PC-9 (cell line): ENCODE data around the gene ATG4D. TPM values are rescaled to one million over a fixed set of nuclear protein-coding genes. Genes with fewer than 3 reads are reported as not detected.

Experiments
- BruUV-seq: library from RNA; stranded (reverse); fragments of 400-500 nt; replicated peaks from 2 replicates; lab custom pipeline; 2021; lab: Mats Ljungman, UMichigan
- CTCF ChIA-PET: fragments of 300-600 bp; sonication (Branson Sonifier 250); formaldehyde crosslinking; loops from one replicate; lab custom pipeline; 2022; ENCODE audit warnings: antibody characterized with exemption; lab: Charles Lee
- POLR2A ChIA-PET: fragments of 300-600 bp; sonication (Branson Sonifier 250); formaldehyde crosslinking; loops from one replicate; lab custom pipeline; 2022; ENCODE audit warnings: antibody characterized with exemption; ENCODE audit not compliant: unreplicated experiment; lab: Charles Lee
- DNase-seq, 2 experiments: peaks; one replicate each; pipeline versions ENCODE4 v3.0.0 to v3.0.0-alpha.2; 2015 to 2022; ENCODE audit warnings: mixed read lengths in 1 of 2
- H2AFZ ChIP-seq: fragments of 200-600 bp; sonication (generic); 2 replicates; pipeline ENCODE4 v1.8.1; 2017; ENCODE audit warnings: antibody characterized with exemption
- H3F3A ChIP-seq: fragments of 200-600 bp; sonication (generic); 2 replicates; pipeline ENCODE4 v1.8.1; 2017; ENCODE audit warnings: antibody characterized with exemption, mild to moderate bottlenecking, low read depth; ENCODE audit not compliant: insufficient read depth
- H3K27ac ChIP-seq: fragments of 200-600 bp; sonication (generic); 2 replicates; pipeline ENCODE4 v1.6.1; 2016; ENCODE audit warnings: mixed run types
- H3K27me3 ChIP-seq: fragments of 200-600 bp; sonication (generic); 2 replicates; pipeline ENCODE4 v1.6.1; 2016; ENCODE audit warnings: low read depth, mixed run types; ENCODE audit not compliant: insufficient read depth
- H3K36me3 ChIP-seq: fragments of 200-600 bp; sonication (generic); 2 replicates; pipeline ENCODE4 v1.6.1; 2016; ENCODE audit warnings: low read depth, mixed run types
- H3K4me1 ChIP-seq: fragments of 200-600 bp; sonication (generic); replicated peaks from 2 replicates; pipeline ENCODE4 v1.6.1; 2016; ENCODE audit warnings: mixed run types; ENCODE audit not compliant: insufficient read depth
- H3K4me2 ChIP-seq: fragments of 200-600 bp; sonication (generic); 2 replicates; pipeline ENCODE4 v1.6.1; 2017; ENCODE audit warnings: mixed run types
- H3K4me3 ChIP-seq: fragments of 200-600 bp; sonication (generic); 2 replicates; pipeline ENCODE4 v1.6.1; 2016; ENCODE audit warnings: mixed run types
- H3K79me2 ChIP-seq: fragments of 200-600 bp; sonication (generic); 2 replicates; pipeline ENCODE4 v1.6.1; 2017; ENCODE audit warnings: low read depth, mixed run types
- H3K9me2 ChIP-seq: fragments of 200-600 bp; sonication (generic); 2 replicates; pipeline ENCODE4 v1.8.1; 2017; ENCODE audit warnings: mild to moderate bottlenecking; ENCODE audit not compliant: insufficient read depth
- H3K9me3 ChIP-seq: fragments of 200-600 bp; sonication (generic); 2 replicates; pipeline ENCODE4 v1.8.1; 2016; ENCODE audit warnings: low read depth; ENCODE audit not compliant: insufficient read depth
- H4K20me1 ChIP-seq: fragments of 200-600 bp; sonication (generic); 2 replicates; pipeline ENCODE4 v1.8.1; 2017; ENCODE audit not compliant: insufficient read depth
- EZH2 ChIP-seq: fragments of 200-600 bp; sonication (generic); IDR thresholded peaks from 2 replicates; pipeline ENCODE4 v1.8.0; 2017; ENCODE audit warnings: antibody characterized with exemption, low read depth
- intact Hi-C: fragments of 100-400 bp; cut with micrococcal nuclease; formaldehyde crosslinking; loops from one replicate; pipeline ENCODE4 v1.10.0; 2022; ENCODE audit not compliant: unreplicated experiment
- total RNA-seq: library from RNA; stranded (reverse); gene quantifications from 2 replicates; pipeline ENCODE4 v1.2.3, GENCODE V29; 2021
- TF ChIP-seq, protein P1 (sequence below): fragments of 200-600 bp; sonication (generic); conservative IDR thresholded peaks from 2 replicates; pipeline ENCODE4 v1.6.1; 2017; ENCODE audit warnings: mixed run types, antibody characterized with exemption, mild to moderate bottlenecking, moderate library complexity

ATG4D gene
- total RNA-seq, 1 experiment from 2014 or later, result 40.2 TPM

GRCh38 chr19:10586396-10586795 lies 42.7 kb downstream of the ATG4D start:
- POLR2A ChIA-PET, result interaction anchor here (0.6 kb wide), 2 partner anchors 16 to 58 kb away, joined by 17 to 29 read pairs; no protein-coding TSS in a partner anchor
- peaks cover 16% of the 10 kb centered on the region for H3K79me2 ChIP-seq
- peak overlapping the region; percentile 58 for H3K27ac ChIP-seq
- intact Hi-C loops, result loop anchor here (2.0 kb wide), 2 partner anchors 16 to 38 kb away; partner anchors contain the start of gene SLC44A2
- H4K20me1 ChIP-seq, result no peaks in the 10 kb centered on the region
- peaks cover 8% of the 10 kb centered on the region; the same call in 1 of the 2 replicates for H3K36me3 ChIP-seq
- H3K4me2 ChIP-seq, result peak overlapping the region; percentile 87
- peak overlapping the region; percentile 90 for H2AFZ ChIP-seq
- no peaks in the 10 kb centered on the region for H3K27me3 ChIP-seq
- H3K4me1 ChIP-seq, result peaks cover 8% of the 10 kb centered on the region; the same call in 1 of the 2 replicates
- H3K9me3 ChIP-seq, result no peaks in the 10 kb centered on the region
- TF ChIP-seq, protein P1, sequence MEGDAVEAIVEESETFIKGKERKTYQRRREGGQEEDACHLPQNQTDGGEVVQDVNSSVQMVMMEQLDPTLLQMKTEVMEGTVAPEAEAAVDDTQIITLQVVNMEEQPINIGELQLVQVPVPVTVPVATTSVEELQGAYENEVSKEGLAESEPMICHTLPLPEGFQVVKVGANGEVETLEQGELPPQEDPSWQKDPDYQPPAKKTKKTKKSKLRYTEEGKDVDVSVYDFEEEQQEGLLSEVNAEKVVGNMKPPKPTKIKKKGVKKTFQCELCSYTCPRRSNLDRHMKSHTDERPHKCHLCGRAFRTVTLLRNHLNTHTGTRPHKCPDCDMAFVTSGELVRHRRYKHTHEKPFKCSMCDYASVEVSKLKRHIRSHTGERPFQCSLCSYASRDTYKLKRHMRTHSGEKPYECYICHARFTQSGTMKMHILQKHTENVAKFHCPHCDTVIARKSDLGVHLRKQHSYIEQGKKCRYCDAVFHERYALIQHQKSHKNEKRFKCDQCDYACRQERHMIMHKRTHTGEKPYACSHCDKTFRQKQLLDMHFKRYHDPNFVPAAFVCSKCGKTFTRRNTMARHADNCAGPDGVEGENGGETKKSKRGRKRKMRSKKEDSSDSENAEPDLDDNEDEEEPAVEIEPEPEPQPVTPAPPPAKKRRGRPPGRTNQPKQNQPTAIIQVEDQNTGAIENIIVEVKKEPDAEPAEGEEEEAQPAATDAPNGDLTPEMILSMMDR, result no peak
- no peak for TF ChIP-seq EZH2
- peaks cover 33% of the 10 kb centered on the region; the same call in 1 of the 2 replicates for H3F3A ChIP-seq
- BruUV-seq, result no TSS peak
- DNase-seq, result no peak
- CTCF ChIA-PET, result interaction anchor here (0.6 to 0.8 kb wide), 2 partner anchors 61 to 89 kb away, joined by 7 to 12 read pairs; no protein-coding TSS in a partner anchor
- H3K4me3 ChIP-seq, result peak overlapping the region; percentile 86
- no peaks in the 10 kb centered on the region for H3K9me2 ChIP-seq

GRCh38 chr19:10587022-10587838 lies 43.5 kb downstream of the ATG4D start, which contains the start of gene AP1M2:
Gene AP1M2 (minus strand): TSS chr19:10587312. CDS start chr19:10587231, 81 bp downstream.
- peak within 1 kb of the TSS; percentile 86 for H3K4me3 ChIP-seq
- H3F3A ChIP-seq, result peaks cover 25% of the 10 kb centered on the region; the same call in 1 of the 2 replicates
- BruUV-seq, result no TSS peak
- intact Hi-C loops, result loop anchor here (2.0 kb wide), 2 partner anchors 16 to 38 kb away; partner anchors contain the start of gene SLC44A2
- peaks cover 8% of the 10 kb centered on the region; the same call in 1 of the 2 replicates for H3K4me1 ChIP-seq
- H3K9me2 ChIP-seq, result no peaks in the 10 kb centered on the region
- no peaks in the 10 kb centered on the region for H4K20me1 ChIP-seq
- H3K9me3 ChIP-seq, result no peaks in the 10 kb centered on the region
- TF ChIP-seq, protein P1, result no peak
- no peak for TF ChIP-seq EZH2
- peak within 1 kb of the TSS; percentile 90 for H2AFZ ChIP-seq
- H3K27me3 ChIP-seq, result no peaks in the 10 kb centered on the region
- POLR2A ChIA-PET, result interaction anchor here (0.6 kb wide), 1 partner anchor 57 kb away, joined by 29 read pairs; no protein-coding TSS in a partner anchor
- peak within 1 kb of the TSS; percentile 58 for H3K27ac ChIP-seq
- H3K4me2 ChIP-seq, result peak within 1 kb of the TSS; percentile 87
- peak; percentile 60 to 77 for DNase-seq
- peaks cover 16% of the 10 kb centered on the region for H3K79me2 ChIP-seq
- H3K36me3 ChIP-seq, result 0 out of 2 replicates have a peak, but pooled peaks cover 4% of the 10 kb centered on the region
- CTCF ChIA-PET, result interaction anchor here (0.6 kb wide), 1 partner anchor 88 kb away, joined by 12 read pairs; no protein-coding TSS in a partner anchor

GRCh38 chr19:10587839-10588150 lies 44.1 kb downstream of the ATG4D start:
- no peak for TF ChIP-seq EZH2
- TF ChIP-seq, protein P1, result no peak
- ChIA-PET CTCF (no interaction called here), POLR2A (no interaction called here)
- Histone ChIP-seq H3F3A (peaks cover 19% of the 10 kb centered on the region; the same call in 1 of the 2 replicates), H3K79me2 (peaks cover 16% of the 10 kb centered on the region), H2AFZ (no peak overlapping the region), H4K20me1 (no peaks in the 10 kb centered on the region), H3K9me3 (no peaks in the 10 kb centered on the region), H3K27ac (no peak overlapping the region), H3K36me3 (0 out of 2 replicates have a peak, but pooled peaks cover 4% of the 10 kb centered on the region), H3K4me1 (peaks cover 8% of the 10 kb centered on the region; the same call in 1 of the 2 replicates), H3K4me2 (peak overlapping the region; percentile 87; the same call in 1 of the 2 replicates), H3K27me3 (no peaks in the 10 kb centered on the region), H3K4me3 (peak overlapping the region; percentile 86; the same call in 1 of the 2 replicates), H3K9me2 (no peaks in the 10 kb centered on the region)
- intact Hi-C loops, result loop anchor here (2.0 kb wide), 2 partner anchors 15 to 37 kb away; partner anchors contain the start of gene SLC44A2
- DNase-seq, result no peak
- no TSS peak for BruUV-seq
